Activated CD8-positive, alpha-beta T cell treated with anti-CD3 and anti-CD28 coated beads for 36 hours (primary cell): ENCODE measurements around the gene RELN. TPM values are rescaled to one million over a fixed set of nuclear protein-coding genes. Genes with fewer than 3 reads are reported as not detected.

ENCODE experiments used
- ATAC-seq: fragments of 200-7000 bp; cut with Tn5 transposase; one replicate; pipeline ENCODE4 v1.10.0; 2021; ENCODE audit warnings: mild to moderate bottlenecking, moderate library complexity
- CTCF ChIA-PET: fragments of 350-600 bp; sonication (Branson Sonifier 250); formaldehyde crosslinking; loops from one replicate; lab custom pipeline; 2021; ENCODE audit warnings: antibody characterized with exemption; lab: Charles Lee
- POLR2A ChIA-PET: fragments of 350-600 bp; sonication (Branson Sonifier 250); formaldehyde crosslinking; loops from one replicate; lab custom pipeline; 2021; ENCODE audit warnings: antibody characterized with exemption; lab: Charles Lee
- DNase-seq: peaks from one replicate; pipeline ENCODE4 v3.0.0-alpha.2; 2020
- H3K27ac Mint-ChIP-seq: one replicate; pipeline ENCODE4 v1.8.0; 2021; ENCODE audit warnings: mild to moderate bottlenecking, mixed read lengths
- H3K27me3 Mint-ChIP-seq: one replicate; pipeline ENCODE4 v1.8.0; 2021; ENCODE audit warnings: mixed read lengths
- H3K36me3 Mint-ChIP-seq: one replicate; pipeline ENCODE4 v1.8.0; 2021; ENCODE audit warnings: low read depth, mixed read lengths
- H3K4me1 Mint-ChIP-seq: one replicate; pipeline ENCODE4 v1.8.0; 2021; ENCODE audit warnings: low read depth, mixed read lengths
- H3K4me3 Mint-ChIP-seq: one replicate; pipeline ENCODE4 v1.8.0; 2021; ENCODE audit warnings: mild to moderate bottlenecking, moderate library complexity, mixed read lengths
- H3K9me3 Mint-ChIP-seq: one replicate; pipeline ENCODE4 v1.8.0; 2021; ENCODE audit warnings: mixed read lengths
- CTCF ChIP-seq: fragments of 200-600 bp; IDR thresholded peaks from one replicate; pipeline ENCODE4 v1.8.0; 2022; ENCODE audit warnings: antibody characterized with exemption, mild to moderate bottlenecking
- intact Hi-C: fragments of 100-400 bp; cut with micrococcal nuclease; formaldehyde crosslinking; loops from one replicate; pipeline ENCODE4 v1.10.0; 2022
- total RNA-seq, 2 experiments: library from RNA; stranded (reverse); gene quantifications; one replicate each; pipeline ENCODE4 v1.2.3, GENCODE V29; 2021

RELN gene
- total RNA-seq, 2 experiments from 2014 or later, result not detected

GRCh38 chr7:103851357-103851756, 138.1 kb downstream of the RELN start:
- H3K36me3 Mint-ChIP-seq, result no peaks in the 10 kb centered on the region
- intact Hi-C loops, result no loop called here

GRCh38 chr7:103843689-103844480, 145.6 kb downstream of the RELN start:
- H3K27ac Mint-ChIP-seq, result no peak overlapping the region
- H3K9me3 Mint-ChIP-seq, result no peaks in the 10 kb centered on the region
- no peak overlapping the region for H3K4me3 Mint-ChIP-seq
- no peak for DNase-seq
- POLR2A ChIA-PET, result no interaction called here
- intact Hi-C loops, result no loop called here
- H3K36me3 Mint-ChIP-seq, result no peaks in the 10 kb centered on the region
- ATAC-seq, result no peak
- CTCF ChIA-PET, result no interaction called here
- no peak for TF ChIP-seq CTCF
- H3K4me1 Mint-ChIP-seq, result no peaks in the 10 kb centered on the region
- peaks cover 3% of the 10 kb centered on the region for H3K27me3 Mint-ChIP-seq

More at GRCh38 chr7:103851357-103851756, 138.1 kb downstream of the RELN start:
- Mint-ChIP-seq H3K27ac (no peak overlapping the region), H3K27me3 (peaks cover 5% of the 10 kb centered on the region), H3K9me3 (peaks cover 4% of the 10 kb centered on the region), H3K4me3 (no peak overlapping the region), H3K4me1 (no peaks in the 10 kb centered on the region)
- ATAC-seq (no peak), DNase-seq (no peak)
- ChIA-PET POLR2A (no interaction called here), CTCF (no interaction called here)
- TF ChIP-seq CTCF, result no peak

GRCh38 chr7:103833401-103833800, 156.1 kb downstream of the RELN start:
- H3K9me3 Mint-ChIP-seq, result no peaks in the 10 kb centered on the region
- H3K4me3 Mint-ChIP-seq, result no peak overlapping the region
- no peaks in the 10 kb centered on the region for H3K4me1 Mint-ChIP-seq
- CTCF ChIA-PET, result no interaction called here
- POLR2A ChIA-PET, result no interaction called here
- no peak for TF ChIP-seq CTCF
- no peak overlapping the region for H3K27ac Mint-ChIP-seq
- intact Hi-C loops, result no loop called here
- no peak for ATAC-seq
- no peak for DNase-seq
- no peaks in the 10 kb centered on the region for H3K36me3 Mint-ChIP-seq
- no peaks in the 10 kb centered on the region for H3K27me3 Mint-ChIP-seq

- ChIA-PET POLR2A (no interaction called here), CTCF (no interaction called here)
- intact Hi-C loops, result no loop called here
- no peaks in the 10 kb centered on the region for H3K36me3 Mint-ChIP-seq
- DNase-seq (no peak), ATAC-seq (no peak)
- no peaks in the 10 kb centered on the region for H3K9me3 Mint-ChIP-seq
- TF ChIP-seq CTCF, result no peak
- no peak overlapping the region for H3K4me3 Mint-ChIP-seq
- no peaks in the 10 kb centered on the region for H3K4me1 Mint-ChIP-seq
- H3K27ac Mint-ChIP-seq, result no peak overlapping the region
- no peaks in the 10 kb centered on the region for H3K27me3 Mint-ChIP-seq
These were observed 157.0 kb downstream of the RELN start for GRCh38 chr7:103832438-103832837.

- intact Hi-C loops, result no loop called here
- ATAC-seq (no peak), DNase-seq (no peak)
- no peak overlapping the region for H3K27ac Mint-ChIP-seq
- ChIA-PET POLR2A (no interaction called here), CTCF (no interaction called here)
- H3K4me3 Mint-ChIP-seq, result no peak overlapping the region
- H3K4me1 Mint-ChIP-seq, result no peaks in the 10 kb centered on the region
- H3K36me3 Mint-ChIP-seq, result no peaks in the 10 kb centered on the region
- H3K9me3 Mint-ChIP-seq, result peaks cover 1% of the 10 kb centered on the region
- no peak for TF ChIP-seq CTCF
- H3K27me3 Mint-ChIP-seq, result peaks cover 3% of the 10 kb centered on the region
These were observed 165.2 kb downstream of the RELN start for GRCh38 chr7:103824251-103824650.
